Measurements from ENCODE around the gene RGS12.

DNA sequence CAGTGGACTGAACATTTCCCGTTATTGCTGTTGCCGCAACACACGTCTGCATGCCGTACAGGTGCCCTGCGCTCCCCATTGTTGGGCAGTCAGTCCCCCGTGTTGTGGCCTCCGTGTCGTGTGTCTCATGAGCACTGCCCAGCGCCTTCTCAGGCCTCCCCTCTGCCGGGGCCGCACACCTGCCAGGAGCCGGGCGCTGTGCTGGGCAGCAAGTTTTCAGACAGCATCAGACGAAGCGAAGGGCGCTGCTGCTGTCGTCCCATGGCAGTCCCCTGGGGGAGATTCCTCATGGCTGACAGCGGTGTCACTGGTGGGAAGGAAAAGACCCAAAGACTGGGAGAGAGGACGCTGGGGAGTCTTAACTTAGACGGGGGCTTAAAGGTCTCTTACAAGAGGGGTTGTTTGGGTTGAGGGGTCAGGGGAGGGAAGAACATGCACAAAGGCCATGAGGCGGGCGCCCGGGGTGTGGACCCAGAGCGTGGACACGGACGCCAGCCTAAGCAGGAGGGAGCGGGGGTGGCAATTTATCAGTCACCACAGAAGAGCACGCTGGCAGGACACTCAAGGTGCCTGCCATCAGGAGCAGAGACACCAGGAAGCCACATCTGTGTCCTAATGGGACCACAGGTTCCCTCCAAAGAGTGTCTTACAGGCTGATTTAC, 47.3 kb downstream of the RGS12 start:
- no peak for TF ChIP-seq EZH2phosphoT487 (conservative IDR thresholded peaks at IDR 0.05; ENCODE audit: low read length)
- TF ChIP-seq, protein P1, sequence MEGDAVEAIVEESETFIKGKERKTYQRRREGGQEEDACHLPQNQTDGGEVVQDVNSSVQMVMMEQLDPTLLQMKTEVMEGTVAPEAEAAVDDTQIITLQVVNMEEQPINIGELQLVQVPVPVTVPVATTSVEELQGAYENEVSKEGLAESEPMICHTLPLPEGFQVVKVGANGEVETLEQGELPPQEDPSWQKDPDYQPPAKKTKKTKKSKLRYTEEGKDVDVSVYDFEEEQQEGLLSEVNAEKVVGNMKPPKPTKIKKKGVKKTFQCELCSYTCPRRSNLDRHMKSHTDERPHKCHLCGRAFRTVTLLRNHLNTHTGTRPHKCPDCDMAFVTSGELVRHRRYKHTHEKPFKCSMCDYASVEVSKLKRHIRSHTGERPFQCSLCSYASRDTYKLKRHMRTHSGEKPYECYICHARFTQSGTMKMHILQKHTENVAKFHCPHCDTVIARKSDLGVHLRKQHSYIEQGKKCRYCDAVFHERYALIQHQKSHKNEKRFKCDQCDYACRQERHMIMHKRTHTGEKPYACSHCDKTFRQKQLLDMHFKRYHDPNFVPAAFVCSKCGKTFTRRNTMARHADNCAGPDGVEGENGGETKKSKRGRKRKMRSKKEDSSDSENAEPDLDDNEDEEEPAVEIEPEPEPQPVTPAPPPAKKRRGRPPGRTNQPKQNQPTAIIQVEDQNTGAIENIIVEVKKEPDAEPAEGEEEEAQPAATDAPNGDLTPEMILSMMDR (IDR thresholded peaks at IDR 0.05; ENCODE audit: insufficient read depth, low read length, poor library complexity, severe bottlenecking), result no peak
